Endothelial cell of umbilical vein (primary cell): ENCODE data around the gene MRPL42.

Source experiments
- POLR2A ChIP-seq: IDR thresholded peaks from 2 replicates; pipeline ENCODE4 v1.6.1; 2012; ENCODE audit warnings: low read depth, mild to moderate bottlenecking, control low read depth, low read length
- POLR2AphosphoS5 ChIP-seq: IDR thresholded peaks from 2 replicates; pipeline ENCODE4 v1.6.1; 2012; ENCODE audit warnings: low read depth, mild to moderate bottlenecking, control low read depth, low read length, moderate library complexity; ENCODE audit not compliant: insufficient read depth
- TF ChIP-seq, protein P1 (sequence below), 2 donors: IDR thresholded peaks; 1 replicate in 1 of 2; 2 replicates in 1 of 2; pipeline ENCODE4 v1.5.1; 2011; ENCODE audit warnings: low read length in 2 of 2, mild to moderate bottlenecking in 2 of 2, moderate library complexity in 2 of 2, control low read depth in 1 of 2, inconsistent platforms in 1 of 2, low read depth in 1 of 2; ENCODE audit not compliant: insufficient read depth in 1 of 2; ENCODE audit errors: extremely low read depth in 1 of 2
- TF ChIP-seq, protein P2 (sequence below): IDR thresholded peaks from 2 replicates; pipeline ENCODE4 v1.6.1; 2011; ENCODE audit not compliant: insufficient read depth, insufficient read length

DNA sequence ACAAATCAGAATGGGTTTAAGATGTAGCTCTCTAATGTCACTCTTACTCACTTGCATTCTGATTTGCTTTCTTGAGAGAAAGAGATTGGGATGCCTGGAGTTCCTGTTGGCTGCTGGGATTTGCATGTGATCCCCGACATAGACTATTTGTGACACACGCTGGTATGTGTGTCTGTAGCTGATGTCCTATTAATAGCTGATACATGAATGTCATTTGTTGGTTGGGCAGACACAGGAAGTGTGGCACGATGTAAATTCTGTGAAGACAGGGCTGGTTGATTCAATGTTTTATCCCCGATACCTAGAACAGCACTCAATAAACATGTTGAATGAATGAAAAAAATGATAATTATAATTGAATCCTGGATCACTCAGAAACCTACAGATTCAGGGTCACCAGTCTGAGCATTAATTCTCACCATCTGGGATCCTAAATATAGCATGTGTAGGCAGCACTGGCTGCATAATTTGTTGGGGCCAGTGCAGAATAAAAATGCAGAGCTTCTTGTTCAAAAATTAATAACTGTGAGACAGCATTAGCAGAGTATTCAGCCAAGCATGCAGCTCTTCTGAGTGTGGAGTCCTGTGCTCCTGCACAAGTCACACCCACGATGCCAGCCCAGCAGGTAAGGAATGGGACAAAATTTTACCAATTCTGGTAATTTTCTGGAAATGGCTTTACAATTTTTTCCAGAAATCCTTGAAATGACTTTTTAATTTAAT is 69.6 kb downstream of the MRPL42 start:
- TF ChIP-seq POLR2AphosphoS5, result no peak
- TF ChIP-seq, protein P1, sequence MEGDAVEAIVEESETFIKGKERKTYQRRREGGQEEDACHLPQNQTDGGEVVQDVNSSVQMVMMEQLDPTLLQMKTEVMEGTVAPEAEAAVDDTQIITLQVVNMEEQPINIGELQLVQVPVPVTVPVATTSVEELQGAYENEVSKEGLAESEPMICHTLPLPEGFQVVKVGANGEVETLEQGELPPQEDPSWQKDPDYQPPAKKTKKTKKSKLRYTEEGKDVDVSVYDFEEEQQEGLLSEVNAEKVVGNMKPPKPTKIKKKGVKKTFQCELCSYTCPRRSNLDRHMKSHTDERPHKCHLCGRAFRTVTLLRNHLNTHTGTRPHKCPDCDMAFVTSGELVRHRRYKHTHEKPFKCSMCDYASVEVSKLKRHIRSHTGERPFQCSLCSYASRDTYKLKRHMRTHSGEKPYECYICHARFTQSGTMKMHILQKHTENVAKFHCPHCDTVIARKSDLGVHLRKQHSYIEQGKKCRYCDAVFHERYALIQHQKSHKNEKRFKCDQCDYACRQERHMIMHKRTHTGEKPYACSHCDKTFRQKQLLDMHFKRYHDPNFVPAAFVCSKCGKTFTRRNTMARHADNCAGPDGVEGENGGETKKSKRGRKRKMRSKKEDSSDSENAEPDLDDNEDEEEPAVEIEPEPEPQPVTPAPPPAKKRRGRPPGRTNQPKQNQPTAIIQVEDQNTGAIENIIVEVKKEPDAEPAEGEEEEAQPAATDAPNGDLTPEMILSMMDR (IDR thresholded peaks at IDR 0.05; ENCODE audit: extremely low read depth in 1 of 2, insufficient read depth in 1 of 2, low read depth in 1 of 2, low read length in 2 of 2), result no peak
- TF ChIP-seq POLR2A, result no peak
- TF ChIP-seq, protein P2, sequence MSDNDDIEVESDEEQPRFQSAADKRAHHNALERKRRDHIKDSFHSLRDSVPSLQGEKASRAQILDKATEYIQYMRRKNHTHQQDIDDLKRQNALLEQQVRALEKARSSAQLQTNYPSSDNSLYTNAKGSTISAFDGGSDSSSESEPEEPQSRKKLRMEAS, result no peak
